Thoracic aorta (tissue), 2 donors: ENCODE results near the gene P2RX3. TPM values are rescaled to one million over a fixed set of nuclear protein-coding genes. Genes with fewer than 3 reads are reported as not detected.

Experiments used
- ATAC-seq: fragments of 150-250 bp; one replicate; pipeline ENCODE4 v1.8.0; 2017; ENCODE audit warnings: low read depth; ENCODE audit not compliant: insufficient number of reproducible peaks, low FRiP score
- DNase-seq: peaks from one replicate; pipeline ENCODE4 v3.0.0-alpha.2; 2020; ENCODE audit warnings: low spot score
- H3K27ac ChIP-seq, 2 donors: fragments of 200-600 bp; sonication (generic); 1 replicate in 1 of 2; 2 replicates in 1 of 2; pipeline ENCODE4 v1.5.1; 2016; ENCODE audit warnings: mild to moderate bottlenecking in 2 of 2, moderate library complexity in 2 of 2
- H3K27me3 ChIP-seq: fragments of 200-600 bp; sonication (generic); replicated peaks from 2 replicates; pipeline ENCODE4 v1.6.0; 2016; ENCODE audit warnings: mild to moderate bottlenecking; ENCODE audit not compliant: insufficient read depth
- H3K36me3 ChIP-seq: fragments of 200-600 bp; sonication (generic); one replicate; pipeline ENCODE4 v1.5.1; 2016
- H3K4me1 ChIP-seq, 2 donors: fragments of 200-600 bp; sonication (generic); 1 replicate in 1 of 2; 2 replicates in 1 of 2; pipeline versions ENCODE4 v1.5.1 to v1.6.0; 2016; ENCODE audit warnings: low read depth in 2 of 2, mild to moderate bottlenecking in 1 of 2; ENCODE audit not compliant: control insufficient read depth in 1 of 2
- H3K4me3 ChIP-seq: fragments of 200-600 bp; sonication (generic); 2 replicates; pipeline ENCODE4 v1.5.1; 2016; ENCODE audit warnings: mild to moderate bottlenecking
- H3K9me3 ChIP-seq: fragments of 200-600 bp; sonication (generic); 2 replicates; pipeline ENCODE4 v1.5.1; 2016
- CTCF ChIP-seq: fragments of 200-600 bp; sonication (generic); IDR thresholded peaks from one replicate; pipeline ENCODE4 v1.5.1; 2019; ENCODE audit warnings: antibody characterized with exemption
- total RNA-seq, 2 donors: library from RNA; depleted of rRNA; stranded (reverse); fragments of >200 nt; gene quantifications; one replicate each; pipeline versions ENCODE4 v1.1.0 to v1.2.3, GENCODE V29; 2016

P2RX3 gene
- total RNA-seq, 2 donors from 2014 or later = not detected

GRCh38 chr11:57303280-57303989 is 34.7 kb upstream of the P2RX3 start:
- peaks cover 10% of the 10 kb centered on the region for H3K9me3 ChIP-seq
- TF ChIP-seq CTCF = no peak
- peaks cover 56% of the 10 kb centered on the region for H3K36me3 ChIP-seq
- no peaks in the 10 kb centered on the region for H3K27me3 ChIP-seq
- ATAC-seq (no peak), DNase-seq (no peak)
- H3K27ac ChIP-seq = no peak overlapping the region
- peaks cover 15 to 28% of the 10 kb centered on the region in 2 donors for H3K4me1 ChIP-seq
- H3K4me3 ChIP-seq = no peak overlapping the region

- Histone ChIP-seq H3K27me3 (no peaks in the 10 kb centered on the region), H3K4me3 (no peak overlapping the region), H3K27ac (no peak overlapping the region), H3K36me3 (peaks cover 51% of the 10 kb centered on the region), H3K9me3 (peaks cover 9% of the 10 kb centered on the region), H3K4me1 (peaks cover 15 to 34% of the 10 kb centered on the region in 2 donors)
- no peak for TF ChIP-seq CTCF
- ATAC-seq = no peak
- DNase-seq = no peak
Observed at GRCh38 chr11:57303990-57304579, 34.1 kb upstream of the P2RX3 start.

DNA sequence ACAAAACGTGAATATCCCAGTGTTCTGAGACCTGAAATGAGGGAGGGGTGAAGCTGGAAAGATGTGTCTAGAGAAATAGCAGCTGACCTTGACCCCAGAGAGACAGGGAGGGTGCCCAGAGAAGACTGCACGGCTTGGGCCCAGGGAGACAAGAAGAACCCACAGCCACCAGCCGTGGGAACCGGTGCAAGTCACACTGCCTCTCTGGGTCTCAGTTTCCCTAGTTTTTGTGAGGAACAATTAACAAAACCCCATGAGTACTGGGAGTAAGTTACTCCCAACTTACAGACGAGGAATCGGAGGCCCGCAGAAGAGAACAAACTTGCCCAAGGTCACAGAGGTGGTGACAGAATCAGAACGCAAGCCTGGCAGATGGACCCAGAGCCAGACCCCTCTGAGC is 32.6 kb upstream of the P2RX3 start:
- DNase-seq (no peak), ATAC-seq (no peak)
- Histone ChIP-seq H3K36me3 (peaks cover 50% of the 10 kb centered on the region), H3K4me1 (peaks cover 20 to 49% of the 10 kb centered on the region in 2 donors), H3K4me3 (no peak overlapping the region), H3K27me3 (no peaks in the 10 kb centered on the region), H3K9me3 (no peaks in the 10 kb centered on the region), H3K27ac (no peak overlapping the region)
- TF ChIP-seq CTCF = no peak

DNA sequence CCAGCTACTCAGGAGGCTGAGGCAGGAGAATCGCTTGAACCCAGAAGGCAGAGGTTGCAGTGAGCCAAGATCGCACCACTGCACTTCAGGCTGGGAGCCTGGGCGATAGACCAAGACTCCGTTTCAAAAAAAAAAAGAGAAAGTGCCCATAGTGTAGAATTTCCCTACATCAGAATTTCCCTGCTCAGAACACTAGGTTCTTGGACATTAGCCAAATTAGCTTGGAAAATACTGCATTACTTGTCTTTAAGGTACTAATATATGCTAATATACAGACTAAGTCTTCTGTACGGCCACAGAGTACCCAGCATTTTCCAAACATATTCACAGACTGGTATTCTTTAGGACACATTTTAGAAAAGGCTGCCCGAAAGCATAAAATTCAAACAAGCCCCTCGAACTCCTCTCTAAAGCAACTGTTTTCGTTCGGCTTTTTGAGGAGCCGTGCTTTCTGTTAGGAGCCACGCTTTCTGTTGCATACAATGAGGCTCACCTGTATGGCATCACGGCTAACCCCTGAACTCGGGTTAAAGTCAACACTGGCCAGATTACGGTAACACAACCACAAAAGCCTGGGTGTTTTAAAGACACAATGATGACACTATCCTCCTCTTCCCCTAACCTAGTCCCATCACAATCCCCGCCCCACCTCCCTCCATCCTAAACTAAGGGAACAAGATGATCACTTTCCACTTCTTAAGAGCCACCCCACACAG is 31.8 kb upstream of the P2RX3 start:
- DNase-seq (no peak), ATAC-seq (no peak)
- Histone ChIP-seq H3K4me1 (peaks cover 23 to 56% of the 10 kb centered on the region in 2 donors), H3K36me3 (peaks cover 42% of the 10 kb centered on the region), H3K9me3 (no peaks in the 10 kb centered on the region), H3K27ac (no peak overlapping the region), H3K4me3 (no peak overlapping the region), H3K27me3 (no peaks in the 10 kb centered on the region)
- no peak for TF ChIP-seq CTCF

GRCh38 chr11:57306940-57307565 is 31.1 kb upstream of the P2RX3 start:
- TF ChIP-seq CTCF = no peak
- Histone ChIP-seq H3K27ac (no peak overlapping the region), H3K36me3 (peaks cover 34% of the 10 kb centered on the region), H3K4me1 (peaks cover 29 to 63% of the 10 kb centered on the region in 2 donors), H3K27me3 (no peaks in the 10 kb centered on the region), H3K9me3 (no peaks in the 10 kb centered on the region), H3K4me3 (peak overlapping the region; percentile 22)
- ATAC-seq (no peak), DNase-seq (no peak)
